Gastrocnemius medialis (tissue), 4 donors: Measurements from ENCODE around the gene ZFP64.

ENCODE experiments used
- CTCF ChIP-seq, 5 experiments: fragments of 450-650 bp in 3 of 5; fragments of 200-600 bp in 2 of 5; sonication (generic) in 2 of 5; IDR thresholded peaks in 4 of 5; conservative IDR thresholded peaks in 1 of 5; 1 replicate in 4 of 5; 2 replicates in 1 of 5; pipeline ENCODE4 v1.5.1; 2016 to 2019; ENCODE audit warnings: antibody characterized with exemption in 5 of 5, mild to moderate bottlenecking in 3 of 5, moderate library complexity in 3 of 5
- POLR2A ChIP-seq, 2 donors: fragments of 450-650 bp; IDR thresholded peaks; one replicate each; pipeline ENCODE4 v1.6.1; 2017; ENCODE audit warnings: antibody characterized with exemption in 2 of 2, mild to moderate bottlenecking in 2 of 2, moderate library complexity in 2 of 2

GRCh38 chr20:52105442-52106422 lies 85.8 kb downstream of the ZFP64 start:
- TF ChIP-seq CTCF (IDR thresholded peaks at IDR 0.05 in 4 of 5, conservative IDR thresholded peaks at IDR 0.05 in 1 of 5) (no peak), POLR2A (IDR thresholded peaks at IDR 0.05) (no peak)
